NCI-H345 (cell line): ENCODE results near the gene KIAA0232.
"Not testable (repeated sequence)": the region's sequence is repeated elsewhere in the genome, so short reads cannot be mapped to it uniquely, and the experiment has no call there.

Experiments
- DNase-seq: peaks from one replicate; lab custom pipeline; 2025; lab: John Stamatoyannopoulos, UW

KIAA0232 gene

DNA sequence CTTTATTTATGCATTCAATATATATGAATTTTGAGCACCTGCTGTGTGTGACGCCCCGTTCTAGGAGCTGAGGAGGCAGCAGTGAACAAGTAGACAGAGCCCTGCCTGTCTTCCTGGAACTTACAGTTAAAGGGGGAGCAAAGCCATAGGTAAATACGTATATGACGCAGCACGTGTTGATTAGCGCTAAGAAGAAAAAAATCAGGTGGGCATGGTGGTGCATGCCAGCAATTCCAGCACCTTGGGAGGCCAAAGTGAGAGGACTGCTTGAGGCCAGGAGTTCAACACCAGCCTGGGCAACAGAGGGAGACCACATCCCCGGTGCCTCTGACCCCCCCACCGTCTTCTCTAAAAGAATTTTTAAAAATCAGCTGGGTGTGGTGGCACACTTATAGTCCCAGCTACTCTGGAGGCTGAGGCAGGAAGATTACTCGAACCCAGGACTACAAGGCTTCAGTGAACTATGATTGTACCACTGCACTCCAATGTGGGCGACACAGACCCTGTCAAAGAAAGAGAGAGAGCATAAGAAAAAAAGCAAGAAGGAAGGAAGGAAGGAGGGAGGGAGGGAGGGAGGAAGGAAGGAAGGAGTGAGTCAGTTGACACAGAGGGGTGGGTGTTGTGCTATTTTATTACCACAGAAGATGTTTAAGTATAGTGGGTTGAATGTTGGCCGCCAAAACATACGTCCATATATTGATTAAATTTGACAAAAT, 5.4 kb upstream of the KIAA0232 start:
- no peak for DNase-seq

DNA sequence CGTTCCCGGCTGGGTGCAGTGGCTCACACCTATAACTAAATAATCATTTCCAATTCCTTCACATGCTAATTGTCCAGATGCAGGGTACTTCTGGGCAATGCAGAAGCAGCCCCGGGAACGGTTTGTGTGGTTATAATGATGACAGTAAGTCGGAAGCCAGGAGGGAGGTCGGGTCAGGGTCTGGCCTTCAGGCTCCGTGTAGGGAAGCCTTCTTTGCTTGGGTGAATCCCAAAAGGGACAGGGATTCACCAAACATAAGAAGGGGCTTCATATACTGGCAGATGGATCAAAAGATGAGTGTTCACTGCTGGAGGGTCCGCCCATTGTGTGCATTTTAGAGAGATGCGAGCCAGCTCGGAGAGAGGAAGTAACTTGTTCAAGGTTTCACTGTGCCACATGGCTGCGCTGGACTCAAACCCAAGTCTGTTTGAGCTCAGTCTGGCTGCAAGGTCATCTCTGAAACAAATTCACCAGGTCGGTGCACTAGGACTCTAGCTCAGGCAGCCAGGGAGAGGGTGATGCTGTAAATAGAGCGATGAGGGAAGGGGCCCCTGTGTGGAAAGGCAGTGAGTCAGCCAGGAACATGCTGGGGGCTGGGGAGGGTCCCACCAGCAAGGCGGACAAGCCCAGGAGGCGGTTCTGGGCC, 4.8 kb upstream of the KIAA0232 start:
- DNase-seq = no peak

DNA sequence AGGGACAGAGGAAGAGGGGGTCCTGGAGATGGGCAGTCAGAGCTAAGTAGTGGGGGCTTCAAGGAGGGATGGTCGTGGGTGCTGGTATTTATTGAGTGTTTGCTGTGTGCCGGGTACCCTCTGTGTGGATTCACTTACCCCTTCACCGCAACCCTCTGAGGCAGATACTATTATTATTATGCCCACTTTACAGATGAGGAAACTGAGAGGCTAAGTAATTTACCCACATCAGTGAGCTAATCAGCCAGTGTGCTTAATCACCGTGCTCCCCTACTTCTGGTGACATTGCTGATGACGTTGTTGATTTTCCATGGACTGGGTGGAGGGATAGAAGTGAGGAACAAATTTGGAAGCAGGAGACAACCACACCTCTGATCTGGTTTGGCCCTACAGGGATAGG, 4.1 kb upstream of the KIAA0232 start:
- DNase-seq = no peak

DNA sequence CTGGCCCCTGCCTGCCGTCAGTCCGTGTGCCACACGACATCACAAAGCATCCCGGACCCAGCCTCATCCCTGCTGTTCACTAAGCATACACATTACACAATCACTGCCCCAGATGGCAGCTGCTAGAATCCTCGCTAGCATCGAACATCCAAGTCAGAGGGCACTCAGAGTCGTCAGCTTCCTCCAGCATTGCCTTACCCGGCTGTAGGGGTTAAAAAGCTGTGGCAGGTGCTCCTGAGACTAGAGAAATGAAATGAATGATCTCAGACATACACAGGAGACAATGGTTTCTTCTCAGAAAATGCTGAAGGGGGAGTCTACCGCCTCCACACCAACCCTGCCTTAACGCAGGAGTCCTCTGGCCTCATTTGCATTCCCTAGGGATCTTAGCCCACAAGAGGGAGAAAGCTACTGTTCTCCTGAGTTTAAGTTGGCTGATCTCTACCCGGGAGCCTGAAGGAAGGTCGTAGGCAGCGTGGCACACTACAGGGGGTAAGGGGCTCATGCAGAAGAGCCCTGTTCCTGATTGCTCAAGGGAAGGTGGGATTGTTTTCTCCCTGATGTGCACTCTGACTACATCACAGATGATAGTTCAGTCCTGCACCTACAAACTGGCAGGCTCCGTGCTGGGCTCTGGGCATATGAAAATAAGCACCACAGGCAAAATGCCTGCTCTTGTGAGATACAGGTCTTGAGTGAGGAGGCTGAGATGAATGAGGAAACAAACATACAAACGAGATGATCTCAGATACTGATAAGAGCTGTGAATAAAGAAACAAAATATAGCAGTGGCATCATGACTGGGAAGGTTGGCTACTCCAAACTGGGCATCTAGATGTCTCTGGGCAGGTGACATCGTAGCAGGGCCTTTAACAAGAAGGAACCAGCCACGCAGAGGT, 2.6 kb upstream of the KIAA0232 start:
- peak; percentile 71 for DNase-seq

DNA sequence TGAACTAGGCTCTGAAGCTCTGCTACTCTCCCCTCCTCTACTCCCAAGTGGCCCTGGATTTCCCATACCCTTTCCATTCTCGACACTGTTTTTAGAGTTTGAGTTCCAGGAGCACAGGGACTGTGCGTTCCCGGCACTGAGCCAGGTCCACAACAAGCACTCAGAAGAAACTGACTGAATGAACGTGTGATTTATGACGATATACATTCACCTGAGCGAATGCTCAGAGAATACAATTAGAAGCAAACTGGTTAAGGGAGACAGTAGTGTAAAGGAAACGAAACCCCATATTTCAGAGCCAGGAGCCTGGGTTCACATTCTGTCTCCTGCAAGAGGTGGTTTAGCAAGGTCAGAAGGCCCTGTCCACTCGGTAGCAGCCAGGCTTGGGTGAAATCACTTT, 1.4 kb upstream of the KIAA0232 start:
- DNase-seq = no peak

DNA sequence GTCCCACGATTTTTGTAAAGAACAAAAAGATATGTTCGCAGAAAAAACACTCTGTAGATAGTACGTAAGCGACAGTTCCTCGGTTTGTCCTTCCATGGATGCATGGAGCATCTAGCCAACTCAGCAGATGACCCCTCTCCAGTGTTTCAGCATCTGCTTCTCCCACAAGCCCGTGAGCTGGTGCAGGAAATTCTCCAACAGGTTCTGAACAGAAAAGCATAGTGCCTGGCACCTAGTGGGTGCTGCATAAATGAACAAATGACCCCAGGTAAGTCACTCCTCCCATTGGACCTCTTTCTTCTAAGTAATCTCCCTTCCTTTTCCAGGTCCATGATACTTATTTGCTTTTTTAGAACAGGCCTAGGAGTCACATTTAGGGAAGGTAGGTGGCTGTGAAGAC, 966 bp upstream of the KIAA0232 start:
- peak; percentile 1 for DNase-seq

DNA sequence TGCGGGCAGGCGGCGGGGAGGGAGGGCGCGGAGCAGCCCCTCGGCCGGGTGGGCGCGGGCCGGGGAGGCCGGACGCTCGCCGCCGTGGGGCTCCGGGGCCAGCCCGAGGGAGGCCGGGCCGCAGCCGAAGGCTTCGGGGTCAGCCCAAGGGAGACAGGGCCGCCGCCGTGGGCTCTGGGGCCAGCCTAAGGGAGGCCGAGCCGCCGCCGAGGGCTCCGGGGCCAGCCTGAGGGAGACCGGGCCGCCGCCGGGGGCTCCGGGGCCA, 251 bp downstream of the KIAA0232 start:
- no peak for DNase-seq

DNA sequence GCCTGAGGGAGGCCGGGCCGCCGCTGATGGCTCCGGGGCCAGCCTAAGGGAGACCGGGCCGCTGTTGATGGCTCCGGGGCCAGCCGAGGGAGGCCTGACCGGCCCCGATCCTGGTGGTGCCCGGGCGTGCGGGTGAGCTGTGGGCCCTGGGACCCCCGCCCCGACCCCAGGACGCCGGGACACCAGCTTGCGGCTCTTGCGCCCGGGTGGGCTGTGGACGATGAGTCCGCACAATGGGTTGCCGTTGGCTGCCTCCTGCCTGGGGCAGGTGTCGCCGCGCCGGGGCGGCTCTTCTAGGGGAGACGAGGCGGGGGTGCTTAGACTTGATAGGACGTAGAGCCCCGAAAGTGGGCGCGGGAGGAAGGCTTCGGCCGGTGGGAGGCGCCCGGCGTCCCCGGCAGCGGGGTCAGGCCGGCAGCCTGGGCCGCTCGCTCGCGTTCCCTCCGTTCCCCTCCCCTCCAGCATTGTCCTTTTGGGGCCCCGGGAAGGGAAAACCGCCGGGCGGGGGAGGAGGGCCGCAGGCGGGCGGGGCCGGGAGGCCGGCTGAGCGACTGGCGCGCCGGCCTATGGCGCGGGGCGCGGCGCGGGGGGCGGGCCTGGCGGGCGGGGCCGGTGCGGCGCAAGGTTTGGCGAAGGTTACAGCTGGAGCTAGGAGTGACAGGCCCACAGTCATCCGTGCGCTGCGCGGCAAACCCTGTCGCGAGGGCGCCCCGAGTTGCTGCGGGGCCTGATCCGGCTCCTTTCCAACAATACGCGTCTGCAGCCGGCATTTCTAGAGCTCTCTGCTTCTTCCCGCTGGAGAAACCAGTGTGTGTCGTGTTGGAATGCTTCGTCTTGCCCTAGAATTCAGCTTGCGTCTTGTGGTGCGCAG, 819 bp downstream of the KIAA0232 start:
- DNase-seq = peak; percentile 83

DNA sequence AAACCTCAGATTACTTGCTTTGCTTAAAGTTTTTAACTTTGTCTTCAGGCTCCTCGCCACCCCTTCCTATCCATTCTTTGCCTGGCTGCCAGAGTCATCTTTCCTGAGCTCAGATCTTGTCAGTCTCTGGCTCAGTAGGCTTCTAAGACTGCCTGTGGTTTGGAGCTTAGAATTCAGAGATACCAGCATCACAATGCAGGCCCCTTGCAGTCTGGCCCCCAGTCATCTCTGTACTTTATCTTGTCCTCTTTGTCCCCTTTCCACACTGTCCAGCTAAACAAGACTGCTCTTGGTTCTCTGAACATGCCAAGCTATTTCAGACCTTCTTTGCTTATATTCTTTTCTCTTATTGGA, 3.0 kb downstream of the KIAA0232 start:
- DNase-seq = no peak

DNA sequence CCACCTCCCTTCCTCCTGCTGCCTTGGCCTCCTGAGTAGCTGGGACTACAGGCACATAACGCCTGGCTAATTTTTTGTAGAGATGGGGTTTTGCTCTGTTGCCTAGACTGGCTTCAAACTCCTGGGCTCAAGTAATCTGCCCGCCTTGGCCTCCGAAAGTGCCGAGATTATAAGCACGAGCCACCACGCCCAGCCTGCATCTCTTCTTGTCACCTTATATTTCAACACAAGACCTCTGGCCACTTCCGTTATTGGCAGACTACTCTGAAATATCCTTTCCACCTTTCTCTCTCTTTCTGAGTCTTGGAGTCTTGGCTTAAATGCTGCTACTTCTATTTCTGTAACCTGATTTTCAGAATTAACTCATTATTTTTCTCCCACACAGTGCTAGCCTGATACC, 5.6 kb downstream of the KIAA0232 start:
- DNase-seq = no peak

DNA sequence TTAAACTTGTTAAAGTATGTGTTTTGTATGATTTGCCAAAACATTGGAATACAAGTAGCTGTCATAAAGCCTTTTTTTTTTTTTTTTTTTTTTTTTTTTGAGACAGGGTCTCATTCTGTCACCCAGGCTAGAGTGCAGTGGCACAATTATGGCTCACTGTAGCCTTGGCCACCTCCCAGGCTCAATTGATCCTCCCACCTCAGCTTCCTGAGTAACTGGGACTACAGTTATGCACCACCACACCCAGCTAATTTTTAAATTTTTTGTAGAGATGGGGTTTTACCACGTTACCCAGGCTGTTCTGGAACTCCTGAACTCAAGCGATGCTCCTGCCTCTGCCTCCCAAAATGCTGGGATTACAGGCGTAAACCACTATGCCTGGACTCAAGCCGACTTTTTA, 8.7 kb downstream of the KIAA0232 start:
- DNase-seq = not testable (repeated sequence)

DNA sequence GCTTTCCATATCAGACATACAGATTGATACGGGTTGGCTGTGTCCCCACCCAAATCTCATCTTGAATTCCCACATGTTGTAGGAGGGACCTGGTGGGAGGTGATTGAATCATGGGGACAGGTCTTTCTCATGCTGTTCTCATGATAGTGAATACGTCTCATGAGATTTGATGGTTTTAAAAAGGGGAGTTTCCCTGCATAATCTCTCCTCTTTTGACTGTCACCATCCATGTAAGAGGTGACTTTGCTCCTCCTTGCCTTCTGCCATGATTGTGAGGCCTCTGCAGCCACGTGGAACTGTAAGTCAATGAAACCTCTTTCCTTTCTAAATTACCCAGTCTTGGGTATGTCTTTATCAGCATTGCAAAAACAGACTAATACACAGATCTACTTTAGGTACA, 9.3 kb downstream of the KIAA0232 start:
- DNase-seq = not testable (repeated sequence)

DNA sequence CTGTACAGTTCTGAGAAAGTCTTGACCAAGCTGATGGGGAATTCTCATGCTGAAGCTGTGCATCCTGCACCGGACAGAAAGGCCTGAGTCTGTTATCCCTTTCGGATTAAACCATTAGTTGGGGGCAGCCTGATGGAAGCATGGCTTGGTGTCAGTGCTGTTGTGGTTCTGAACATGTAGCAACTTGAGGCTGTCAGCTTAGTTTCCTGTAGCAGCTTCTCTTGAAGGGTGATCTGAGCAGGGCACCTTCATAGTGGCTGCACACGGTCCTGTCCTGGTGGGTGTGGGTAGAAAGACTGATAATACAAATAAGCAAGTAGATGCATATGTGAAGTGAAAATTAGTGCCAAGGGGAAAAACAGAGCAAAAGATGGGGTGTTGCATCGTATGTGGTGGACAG, 11.7 kb downstream of the KIAA0232 start:
- DNase-seq = no peak

DNA sequence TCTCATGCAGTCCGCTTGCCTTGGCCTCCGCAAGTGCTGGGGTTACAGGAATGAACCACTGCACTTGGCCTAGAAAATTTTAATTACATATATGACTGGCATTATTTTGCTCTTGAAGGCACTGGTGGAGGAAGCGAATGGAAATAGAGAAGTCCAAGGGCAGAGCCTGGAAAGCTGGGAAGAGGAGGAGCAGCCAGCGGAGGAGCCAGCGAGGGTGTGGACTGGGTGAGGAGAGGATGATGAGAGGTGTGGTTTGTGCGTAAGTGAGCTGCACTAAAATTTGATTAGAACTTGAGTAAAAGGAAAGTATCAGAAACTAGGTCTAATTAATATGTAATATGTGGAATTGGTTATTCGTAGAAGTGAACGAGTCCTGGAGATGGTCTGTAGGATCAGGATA, 13.3 kb downstream of the KIAA0232 start:
- DNase-seq = no peak

DNA sequence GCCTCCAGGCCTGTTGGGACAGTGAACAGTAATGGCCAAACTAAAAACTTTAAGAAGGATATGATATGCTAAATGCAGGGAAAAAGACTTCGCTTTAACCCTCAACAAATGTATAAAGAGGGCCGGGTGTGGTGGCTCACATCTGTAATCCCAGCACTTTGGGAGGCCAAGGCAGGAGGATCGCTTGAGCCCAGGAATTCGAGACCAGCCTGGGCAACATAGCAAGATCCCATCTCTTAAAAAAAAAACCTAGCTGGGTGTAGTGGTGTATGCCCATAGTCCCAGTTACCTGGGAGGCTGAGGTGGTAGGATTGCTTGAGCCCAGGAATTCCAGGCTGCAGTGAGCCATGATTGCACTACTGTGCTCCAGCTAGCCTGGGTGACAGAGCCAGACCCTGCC, 14.8 kb downstream of the KIAA0232 start:
- DNase-seq = not testable (repeated sequence)

DNA sequence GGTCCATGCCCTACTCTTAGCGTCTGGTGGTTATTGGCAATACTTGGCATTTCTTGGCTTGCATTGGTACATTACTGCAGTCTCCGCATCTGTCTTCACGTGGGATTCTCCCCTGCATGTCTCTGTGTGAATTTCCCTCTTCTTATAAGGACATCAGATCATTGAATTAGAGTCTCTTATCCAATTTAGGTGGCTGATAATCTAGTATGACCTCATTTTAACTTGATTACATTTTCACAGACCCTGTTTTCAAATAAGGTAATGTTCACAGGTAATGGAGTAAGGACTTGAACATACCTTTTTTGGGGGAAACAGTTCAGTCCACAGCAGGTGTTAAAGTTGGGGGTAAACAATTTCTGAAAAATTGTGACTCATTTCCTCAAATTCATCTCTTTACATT, 16.6 kb downstream of the KIAA0232 start:
- DNase-seq = no peak

DNA sequence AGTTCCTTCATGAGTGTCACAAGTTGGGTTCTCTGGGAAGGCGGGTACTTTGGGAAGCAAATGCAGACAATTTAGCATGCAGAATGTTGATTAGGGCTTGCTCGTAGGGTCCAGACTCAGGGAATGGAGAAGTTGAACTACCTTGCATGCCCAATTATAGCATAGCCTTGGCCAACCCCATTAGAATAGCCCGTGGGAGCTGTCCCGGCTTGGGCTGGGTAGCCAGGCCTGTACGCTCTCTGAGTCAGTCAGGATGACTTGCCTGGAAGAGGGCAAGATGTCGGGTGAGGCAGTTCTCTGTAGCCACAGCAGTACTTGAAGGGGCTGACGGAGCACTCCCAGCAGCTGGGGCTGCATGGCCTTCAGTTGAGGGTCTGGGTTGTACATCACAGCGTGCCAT, 19.5 kb downstream of the KIAA0232 start:
- no peak for DNase-seq

DNA sequence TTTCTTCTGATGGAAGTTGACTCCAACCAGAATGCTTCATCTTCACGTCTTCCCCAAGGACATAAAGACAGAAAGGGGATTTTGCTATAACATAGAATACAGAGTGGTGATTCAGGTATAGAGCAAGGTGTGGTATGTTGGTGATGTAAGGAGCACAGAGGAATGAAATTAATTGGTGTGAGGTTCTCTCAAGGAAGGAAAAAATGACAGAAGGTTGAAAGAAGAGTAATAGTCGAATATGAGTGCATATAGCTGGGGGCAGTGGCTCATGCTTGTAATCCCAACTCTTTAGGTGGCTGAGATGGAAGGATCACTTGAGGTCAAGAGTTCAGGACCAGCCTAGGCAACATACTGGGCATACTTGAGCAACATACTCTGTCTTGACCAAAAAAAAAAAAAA, 20.1 kb downstream of the KIAA0232 start:
- no peak for DNase-seq

DNA sequence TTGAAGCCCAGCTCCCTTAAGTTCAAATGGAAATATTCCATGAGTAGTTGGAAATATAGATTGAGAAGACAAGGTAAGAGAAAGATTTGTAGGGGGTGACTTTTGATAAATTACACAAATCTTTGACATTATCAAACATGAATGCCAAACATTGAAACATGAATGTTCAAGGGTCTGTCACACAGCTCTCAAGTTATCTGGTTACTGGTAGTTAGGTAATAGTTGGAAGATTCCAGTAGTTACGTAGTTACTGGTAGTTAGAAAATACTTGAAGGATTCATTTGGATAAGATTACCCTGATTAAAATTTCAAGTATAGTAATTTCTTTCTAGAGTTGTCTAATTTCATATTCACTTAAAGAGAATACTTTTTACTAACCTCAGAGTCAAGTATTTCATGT, 20.7 kb downstream of the KIAA0232 start:
- no peak for DNase-seq

DNA sequence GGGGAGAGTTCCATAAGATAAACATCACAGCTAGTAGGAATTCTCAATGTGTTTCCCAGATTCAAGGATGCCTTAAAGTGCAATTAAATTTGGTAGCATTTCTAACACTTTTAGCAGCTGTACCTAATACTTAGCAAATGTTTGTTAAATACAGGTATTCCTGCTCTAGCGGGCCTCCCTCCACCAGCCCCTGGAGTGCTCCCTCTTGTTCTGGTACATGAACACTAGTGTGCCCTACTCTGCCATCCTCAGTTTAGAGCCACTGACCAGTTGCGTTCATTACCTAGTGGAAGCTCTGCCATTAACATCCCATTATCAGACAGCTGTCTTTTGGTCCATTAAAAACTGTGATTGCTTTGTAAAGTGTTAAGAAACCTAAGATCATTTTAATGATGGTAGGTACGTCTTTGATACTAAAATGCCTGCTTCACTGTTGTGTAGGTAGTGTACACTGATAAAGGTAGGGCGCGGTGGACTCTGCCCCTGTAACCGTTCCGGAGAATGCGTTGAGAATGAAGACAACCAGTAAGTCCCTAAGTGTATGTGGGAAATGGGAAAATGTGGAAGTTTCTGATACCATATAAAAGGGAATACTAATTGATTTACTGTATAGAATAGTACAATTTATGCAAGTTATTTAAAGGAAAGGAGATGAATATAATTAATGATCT, 21.7 kb downstream of the KIAA0232 start:
- no peak for DNase-seq

DNA sequence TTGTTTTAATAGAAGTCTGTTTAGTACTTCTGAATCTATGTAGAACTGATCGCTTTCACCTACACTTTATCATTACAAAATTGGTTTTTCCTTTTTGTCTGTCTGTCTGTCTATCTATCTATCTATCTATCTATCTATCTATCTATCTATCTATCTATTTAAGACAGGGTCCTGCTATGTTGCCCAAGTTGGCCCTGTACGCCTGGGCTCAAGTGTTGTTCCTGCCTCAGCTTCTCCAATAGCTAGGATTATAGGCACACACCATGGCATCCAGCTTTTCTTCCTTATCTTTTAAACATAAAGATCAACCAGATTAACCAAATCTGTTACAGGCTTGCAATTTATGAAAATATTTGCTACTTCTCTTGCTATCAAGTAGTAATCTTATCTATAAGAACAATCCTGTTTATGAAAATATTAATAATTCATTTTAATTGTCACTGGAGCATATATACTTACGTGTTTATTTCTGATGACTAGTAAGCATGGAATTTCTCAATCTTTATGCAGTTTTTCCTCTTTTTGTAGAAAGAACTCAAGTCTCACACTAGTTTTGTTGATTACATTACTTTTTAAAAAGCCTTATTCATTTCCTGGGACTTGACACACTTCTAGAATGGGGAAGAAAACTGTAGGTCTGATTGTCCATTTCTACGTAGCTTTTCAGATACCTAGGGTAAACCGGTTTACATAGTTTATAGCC, 24.5 kb downstream of the KIAA0232 start:
- DNase-seq = no peak
